T-helper 2 cell treated with Interferon-gamma antibody and Interleukin-4, amounts not matched to agents 5 μg/mL and 100 μg/mL, for 36 hours (primary cell): ENCODE measurements around the gene PRSS56.

ENCODE experiments used
- DNase-seq: peaks from one replicate; pipeline ENCODE4 v3.0.0; 2021; ENCODE audit warnings: low spot score
- H3K27ac Mint-ChIP-seq: one replicate; pipeline ENCODE4 v1.8.0; 2021; ENCODE audit warnings: mild to moderate bottlenecking, mixed read lengths
- H3K27me3 Mint-ChIP-seq: one replicate; pipeline ENCODE4 v1.8.0; 2021; ENCODE audit warnings: low read depth, mixed read lengths
- H3K36me3 Mint-ChIP-seq: one replicate; pipeline ENCODE4 v1.8.0; 2021; ENCODE audit warnings: low read depth, mixed read lengths
- H3K4me1 Mint-ChIP-seq: one replicate; pipeline ENCODE4 v1.8.0; 2021; ENCODE audit warnings: low read depth, mixed read lengths
- H3K4me3 Mint-ChIP-seq: one replicate; pipeline ENCODE4 v1.8.0; 2022; ENCODE audit warnings: mild to moderate bottlenecking, moderate library complexity, mixed read lengths
- H3K9me3 Mint-ChIP-seq: one replicate; pipeline ENCODE4 v1.8.0; 2021; ENCODE audit warnings: mixed read lengths

The PRSS56 gene

GRCh38 chr2:232542715-232543467 lies 22.7 kb downstream of the PRSS56 start:
- Mint-ChIP-seq H3K9me3 (no peaks in the 10 kb centered on the region), H3K27me3 (peaks cover 9% of the 10 kb centered on the region), H3K36me3 (peaks cover 6% of the 10 kb centered on the region), H3K4me3 (no peak overlapping the region), H3K27ac (no peak overlapping the region), H3K4me1 (peaks cover 9% of the 10 kb centered on the region)
- no peak for DNase-seq

GRCh38 chr2:232543491-232543890 lies 23.3 kb downstream of the PRSS56 start:
- H3K27me3 Mint-ChIP-seq, result peaks cover 3% of the 10 kb centered on the region
- peaks cover 2% of the 10 kb centered on the region for H3K9me3 Mint-ChIP-seq
- no peak for DNase-seq
- H3K27ac Mint-ChIP-seq, result no peak overlapping the region
- peaks cover 7% of the 10 kb centered on the region for H3K4me1 Mint-ChIP-seq
- H3K36me3 Mint-ChIP-seq, result peaks cover 12% of the 10 kb centered on the region
- no peak overlapping the region for H3K4me3 Mint-ChIP-seq

- H3K27ac Mint-ChIP-seq, result no peak overlapping the region
- H3K9me3 Mint-ChIP-seq, result peaks cover 6% of the 10 kb centered on the region
- H3K36me3 Mint-ChIP-seq, result peaks cover 18% of the 10 kb centered on the region
- no peaks in the 10 kb centered on the region for H3K27me3 Mint-ChIP-seq
- H3K4me1 Mint-ChIP-seq, result peaks cover 12% of the 10 kb centered on the region
- DNase-seq, result no peak
- no peak overlapping the region for H3K4me3 Mint-ChIP-seq
These were observed 23.9 kb downstream of the PRSS56 start for GRCh38 chr2:232543928-232544631.

GRCh38 chr2:232544674-232545073 lies 24.5 kb downstream of the PRSS56 start:
- peaks cover 17% of the 10 kb centered on the region for H3K4me1 Mint-ChIP-seq

GRCh38 chr2:232545511-232546375 lies 25.6 kb downstream of the PRSS56 start:
- Mint-ChIP-seq H3K4me3 (no peak overlapping the region), H3K9me3 (peaks cover 6% of the 10 kb centered on the region), H3K36me3 (peaks cover 22% of the 10 kb centered on the region), H3K4me1 (peaks cover 18% of the 10 kb centered on the region), H3K27me3 (no peaks in the 10 kb centered on the region), H3K27ac (no peak overlapping the region)
- DNase-seq, result no peak

More at GRCh38 chr2:232544674-232545073, 24.5 kb downstream of the PRSS56 start:
- H3K27me3 Mint-ChIP-seq, result no peaks in the 10 kb centered on the region
- DNase-seq, result no peak
- no peak overlapping the region for H3K27ac Mint-ChIP-seq
- no peak overlapping the region for H3K4me3 Mint-ChIP-seq
- peaks cover 6% of the 10 kb centered on the region for H3K9me3 Mint-ChIP-seq
- H3K36me3 Mint-ChIP-seq, result peaks cover 21% of the 10 kb centered on the region

GRCh38 chr2:232547991-232548390 lies 27.8 kb downstream of the PRSS56 start:
- DNase-seq, result no peak
- peaks cover 6% of the 10 kb centered on the region for H3K9me3 Mint-ChIP-seq
- H3K27ac Mint-ChIP-seq, result no peak overlapping the region
- peaks cover 34% of the 10 kb centered on the region for H3K36me3 Mint-ChIP-seq
- no peak overlapping the region for H3K4me3 Mint-ChIP-seq
- H3K27me3 Mint-ChIP-seq, result no peaks in the 10 kb centered on the region
- H3K4me1 Mint-ChIP-seq, result peaks cover 32% of the 10 kb centered on the region

- peak overlapping the region; percentile 100 for H3K27ac Mint-ChIP-seq
- peaks cover 45% of the 10 kb centered on the region for H3K36me3 Mint-ChIP-seq
- DNase-seq, result no peak
- peak overlapping the region; percentile 100 for H3K4me3 Mint-ChIP-seq
- no peaks in the 10 kb centered on the region for H3K27me3 Mint-ChIP-seq
- H3K4me1 Mint-ChIP-seq, result peaks cover 50% of the 10 kb centered on the region
- H3K9me3 Mint-ChIP-seq, result peaks cover 6% of the 10 kb centered on the region
These were observed 29.6 kb downstream of the PRSS56 start for GRCh38 chr2:232549655-232550353.

GRCh38 chr2:232550354-232551249 lies 30.4 kb downstream of the PRSS56 start, which contains the start of the genes EIF4E2 and TIGD1:
EIF4E2 (plus strand) TSS chr2:232550689; CDS start chr2:232550725, 36 bp downstream.
TIGD1 (minus strand) TSS chr2:232550557; CDS start chr2:232549882, 675 bp downstream.
- peaks cover 6% of the 10 kb centered on the region for H3K9me3 Mint-ChIP-seq
- H3K4me3 Mint-ChIP-seq, result peak within 1 kb of the TSS; percentile 100
- H3K27me3 Mint-ChIP-seq, result no peaks in the 10 kb centered on the region
- H3K4me1 Mint-ChIP-seq, result peaks cover 55% of the 10 kb centered on the region
- peak; percentile 93 for DNase-seq
- H3K36me3 Mint-ChIP-seq, result peaks cover 50% of the 10 kb centered on the region
- peak within 1 kb of the TSS; percentile 100 for H3K27ac Mint-ChIP-seq

GRCh38 chr2:232551250-232551638 lies 31.1 kb downstream of the PRSS56 start:
- Mint-ChIP-seq H3K4me1 (peaks cover 60% of the 10 kb centered on the region), H3K36me3 (peaks cover 54% of the 10 kb centered on the region), H3K9me3 (peaks cover 6% of the 10 kb centered on the region), H3K4me3 (peak overlapping the region; percentile 100), H3K27me3 (no peaks in the 10 kb centered on the region), H3K27ac (peak overlapping the region; percentile 98)
- DNase-seq, result no peak

- peak overlapping the region; percentile 98 for H3K27ac Mint-ChIP-seq
- H3K36me3 Mint-ChIP-seq, result peaks cover 55% of the 10 kb centered on the region
- H3K4me1 Mint-ChIP-seq, result peaks cover 65% of the 10 kb centered on the region
- H3K9me3 Mint-ChIP-seq, result peaks cover 6% of the 10 kb centered on the region
- peak overlapping the region; percentile 100 for H3K4me3 Mint-ChIP-seq
- H3K27me3 Mint-ChIP-seq, result no peaks in the 10 kb centered on the region
- no peak for DNase-seq
These were observed 31.6 kb downstream of the PRSS56 start for GRCh38 chr2:232551776-232552175.

- peak overlapping the region; percentile 16 for H3K4me3 Mint-ChIP-seq
- H3K9me3 Mint-ChIP-seq, result no peaks in the 10 kb centered on the region
- H3K27me3 Mint-ChIP-seq, result no peaks in the 10 kb centered on the region
- peaks cover 42% of the 10 kb centered on the region for H3K4me1 Mint-ChIP-seq
- H3K36me3 Mint-ChIP-seq, result peaks cover 62% of the 10 kb centered on the region
- DNase-seq, result no peak
- peak overlapping the region; percentile 59 for H3K27ac Mint-ChIP-seq
These were observed 36.2 kb downstream of the PRSS56 start for GRCh38 chr2:232556426-232556825.

GRCh38 chr2:232562515-232563151 lies 42.4 kb downstream of the PRSS56 start:
- Mint-ChIP-seq H3K36me3 (peaks cover 61% of the 10 kb centered on the region), H3K27ac (no peak overlapping the region), H3K4me3 (no peak overlapping the region), H3K9me3 (no peaks in the 10 kb centered on the region), H3K4me1 (peaks cover 8% of the 10 kb centered on the region), H3K27me3 (no peaks in the 10 kb centered on the region)
- no peak for DNase-seq
